ENCODE measurements around the gene ETS1.

The ETS1 gene

GRCh38 chr11:128480066-128480465 is 107.3 kb downstream of the ETS1 start:
- no peak for DNase-seq (ENCODE audit: low read depth)

DNA sequence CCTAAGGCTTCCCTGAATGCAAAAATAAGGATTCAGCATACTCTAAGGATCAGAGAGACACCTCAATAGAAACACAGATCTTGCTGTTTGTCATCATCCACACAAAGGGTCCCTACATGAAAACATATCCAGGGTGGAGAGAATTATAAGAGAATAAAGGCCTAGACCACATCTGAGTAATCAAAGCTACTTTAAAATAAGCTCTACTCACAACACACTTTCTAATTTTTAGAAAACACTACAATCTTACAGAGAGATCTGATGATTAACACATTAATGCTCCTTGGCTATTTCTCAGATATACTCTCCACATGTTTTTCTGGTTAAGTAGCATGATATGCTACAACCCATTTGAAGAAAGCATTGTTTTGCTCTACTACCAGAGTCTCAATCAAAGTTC is 108.2 kb downstream of the ETS1 start:
- DNase-seq (ENCODE audit: low read depth), result no peak

GRCh38 chr11:128478305-128478704 is 109.1 kb downstream of the ETS1 start:
- no peak for DNase-seq (ENCODE audit: low read depth)

- no peak for DNase-seq (ENCODE audit: low read depth)
Observed at GRCh38 chr11:128477811-128478210, 109.5 kb downstream of the ETS1 start.

DNA sequence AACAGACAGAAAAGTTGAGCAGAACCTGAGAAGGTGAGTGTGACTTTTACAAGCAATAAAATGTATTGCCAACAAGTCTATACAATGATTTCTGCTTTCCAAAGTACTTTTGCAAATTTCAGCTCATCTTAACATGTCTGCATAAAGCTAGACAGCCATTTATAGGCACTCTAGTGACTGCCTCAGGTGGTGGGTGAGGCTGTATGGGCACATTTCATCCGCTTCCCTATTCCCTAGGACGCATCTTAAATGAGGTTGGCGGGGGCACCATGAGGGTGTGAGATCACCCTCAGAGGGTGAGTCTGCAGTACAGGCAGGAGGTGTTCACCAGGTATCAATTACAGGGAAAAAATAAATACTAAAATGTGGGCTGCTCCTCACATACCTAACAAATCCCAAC is 110.1 kb downstream of the ETS1 start:
- no peak for DNase-seq (ENCODE audit: low read depth)

- no peak for DNase-seq (ENCODE audit: low read depth)
Observed at GRCh38 chr11:128476729-128477128, 110.6 kb downstream of the ETS1 start.

DNA sequence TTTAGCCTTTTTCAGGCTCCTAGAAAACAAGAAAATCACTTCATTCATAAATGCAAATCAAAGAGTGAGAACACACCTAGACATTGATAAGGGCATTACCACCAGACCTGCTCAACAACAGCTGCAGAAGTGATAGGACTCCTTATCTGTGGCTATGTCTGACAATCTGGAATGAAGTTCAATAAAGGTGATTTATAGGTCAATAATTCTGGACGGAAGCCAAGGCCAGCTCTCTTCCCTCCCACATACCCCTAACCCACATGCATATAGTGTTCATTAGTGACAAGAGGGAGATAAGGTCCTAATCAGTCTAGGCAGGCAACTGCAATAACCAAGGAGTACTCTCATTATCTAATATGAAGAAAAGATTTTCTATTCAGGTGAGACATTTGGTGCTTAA is 111.3 kb downstream of the ETS1 start:
- no peak for DNase-seq (ENCODE audit: low read depth)

DNA sequence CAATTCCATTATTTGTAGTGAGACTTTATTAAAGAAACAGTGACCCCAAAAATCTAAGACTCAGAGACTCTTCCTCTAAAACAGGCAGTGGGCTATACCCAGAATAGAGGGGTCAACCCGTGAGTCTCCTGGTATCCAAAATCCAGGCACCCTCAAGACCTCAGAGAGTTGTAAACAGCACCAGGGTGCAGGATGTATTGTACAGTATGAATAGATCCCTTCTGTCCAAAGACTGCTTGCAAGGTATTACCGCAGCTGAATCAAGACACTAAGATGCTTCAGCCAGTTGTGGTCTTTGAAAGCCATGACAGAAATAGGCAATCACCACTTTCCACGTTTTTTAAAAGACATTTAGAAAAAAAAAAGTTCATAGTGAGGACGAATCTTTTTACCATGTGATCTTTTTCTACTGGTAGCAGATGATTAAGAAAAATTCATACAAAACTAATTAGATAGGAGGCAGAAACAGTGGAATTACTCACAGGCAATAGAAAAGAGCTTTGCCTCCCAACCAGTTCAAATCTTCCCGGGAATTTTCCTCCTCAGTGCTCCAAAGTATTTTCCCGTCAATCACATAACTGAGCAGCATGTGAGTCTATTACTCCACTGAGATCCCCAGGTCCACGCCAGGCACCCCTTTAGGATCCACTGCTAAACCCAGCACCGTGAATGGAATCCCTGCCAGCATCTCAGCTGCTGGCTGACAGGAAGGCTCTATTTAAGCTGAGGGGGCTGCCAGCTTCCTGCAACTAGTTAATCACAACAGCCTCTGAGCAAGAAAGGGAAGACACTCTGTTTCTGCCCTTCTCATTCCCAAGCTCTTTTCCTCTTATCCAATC is 113.1 kb downstream of the ETS1 start:
- no peak for DNase-seq (ENCODE audit: low read depth)

GRCh38 chr11:128473636-128474035 is 113.7 kb downstream of the ETS1 start:
- DNase-seq (ENCODE audit: low read depth), result no peak

DNA sequence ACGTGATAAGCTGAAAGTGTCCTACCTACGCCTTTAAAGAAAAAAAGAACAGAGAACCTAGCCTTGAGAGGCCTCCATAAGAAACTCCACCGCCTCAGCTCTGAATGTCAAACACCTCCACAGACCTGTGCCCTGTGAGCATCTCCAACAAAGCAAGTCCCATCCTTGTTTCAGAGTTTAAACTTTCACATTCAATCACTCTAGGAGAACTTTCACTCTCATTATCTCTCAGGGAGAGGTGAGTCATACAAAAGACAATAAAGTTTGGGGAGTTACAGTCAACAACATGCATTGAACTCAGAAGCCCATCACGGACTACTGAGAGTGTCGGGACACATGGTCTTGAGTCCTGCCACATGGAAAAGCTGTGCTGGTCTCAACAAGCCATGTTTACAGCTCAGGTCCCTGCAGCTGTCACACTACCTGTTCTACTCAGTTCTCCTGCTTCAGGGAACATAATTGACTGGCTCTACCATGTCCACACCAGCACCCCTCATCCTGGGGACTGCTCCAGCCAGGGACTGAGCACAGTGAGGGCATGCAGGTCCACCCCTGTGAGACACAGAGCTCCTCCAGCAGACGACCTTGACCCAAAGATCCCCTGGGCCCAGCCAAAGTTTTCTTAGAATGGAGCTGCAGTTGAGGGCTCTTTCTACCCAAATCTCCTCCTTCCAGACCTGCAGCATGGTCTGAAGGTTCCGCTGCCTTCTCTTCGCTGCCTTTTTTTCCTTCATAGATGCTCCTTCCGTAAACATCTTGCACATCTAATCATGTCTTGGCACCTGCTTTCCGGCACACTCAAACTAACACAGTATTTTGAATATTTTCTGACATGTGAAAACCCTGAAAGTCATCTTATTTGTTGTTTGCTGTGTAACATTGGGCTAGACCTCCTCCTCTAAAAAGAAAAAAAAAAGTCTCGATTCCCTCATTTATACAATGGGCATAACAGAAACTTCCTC is 114.9 kb downstream of the ETS1 start:
- DNase-seq (ENCODE audit: low read depth), result no peak

- DNase-seq (ENCODE audit: low read depth), result no peak
Observed at GRCh38 chr11:128471138-128471661, 116.2 kb downstream of the ETS1 start.

DNA sequence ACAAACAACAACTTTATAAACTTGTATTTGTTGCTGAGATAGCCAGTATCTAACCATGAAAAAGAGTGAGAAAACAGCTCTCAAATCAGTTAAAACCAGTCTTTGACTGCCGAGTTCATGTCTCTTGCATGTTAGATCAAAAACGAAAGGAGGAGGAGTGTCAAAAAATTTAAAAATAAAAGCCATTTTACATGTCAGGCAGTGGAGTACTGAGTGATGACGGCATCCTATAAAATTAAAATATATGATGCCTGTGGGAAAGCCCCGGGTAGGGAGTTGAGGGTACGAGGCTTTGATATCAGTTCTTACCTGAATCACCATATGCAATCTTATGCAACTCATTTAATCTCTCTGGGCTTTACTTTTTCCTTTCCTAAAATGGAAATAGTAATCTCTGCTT is 117.3 kb downstream of the ETS1 start:
- no peak for DNase-seq (ENCODE audit: low read depth)

- DNase-seq (ENCODE audit: low read depth), result no peak
Observed at GRCh38 chr11:128469220-128469619, 118.1 kb downstream of the ETS1 start.

- DNase-seq (ENCODE audit: low read depth), result no peak
Observed at GRCh38 chr11:128468111-128468510, 119.2 kb downstream of the ETS1 start.

GRCh38 chr11:128467610-128468041 is 119.7 kb downstream of the ETS1 start:
- DNase-seq (ENCODE audit: low read depth), result peak; percentile 90

DNA sequence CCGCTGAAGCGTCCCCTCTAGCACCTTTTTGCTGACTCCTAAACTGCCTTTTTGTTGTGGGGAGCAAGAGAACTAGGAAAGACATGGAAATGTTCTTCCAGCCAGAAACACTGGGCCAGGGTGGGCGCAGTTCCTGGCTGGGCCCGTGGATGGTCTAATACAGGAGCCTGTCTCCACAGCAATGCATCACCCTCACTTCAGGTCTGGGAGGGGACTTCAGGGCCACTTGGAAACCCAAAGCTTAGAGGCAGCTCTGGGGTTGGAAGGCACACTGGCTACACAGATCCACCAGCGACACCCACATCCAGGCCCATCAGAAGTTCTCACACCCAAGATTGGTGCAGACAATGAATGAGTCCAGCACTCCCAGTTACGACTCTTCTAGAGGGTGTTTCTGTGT is 120.3 kb downstream of the ETS1 start:
- no peak for DNase-seq (ENCODE audit: low read depth)

DNA sequence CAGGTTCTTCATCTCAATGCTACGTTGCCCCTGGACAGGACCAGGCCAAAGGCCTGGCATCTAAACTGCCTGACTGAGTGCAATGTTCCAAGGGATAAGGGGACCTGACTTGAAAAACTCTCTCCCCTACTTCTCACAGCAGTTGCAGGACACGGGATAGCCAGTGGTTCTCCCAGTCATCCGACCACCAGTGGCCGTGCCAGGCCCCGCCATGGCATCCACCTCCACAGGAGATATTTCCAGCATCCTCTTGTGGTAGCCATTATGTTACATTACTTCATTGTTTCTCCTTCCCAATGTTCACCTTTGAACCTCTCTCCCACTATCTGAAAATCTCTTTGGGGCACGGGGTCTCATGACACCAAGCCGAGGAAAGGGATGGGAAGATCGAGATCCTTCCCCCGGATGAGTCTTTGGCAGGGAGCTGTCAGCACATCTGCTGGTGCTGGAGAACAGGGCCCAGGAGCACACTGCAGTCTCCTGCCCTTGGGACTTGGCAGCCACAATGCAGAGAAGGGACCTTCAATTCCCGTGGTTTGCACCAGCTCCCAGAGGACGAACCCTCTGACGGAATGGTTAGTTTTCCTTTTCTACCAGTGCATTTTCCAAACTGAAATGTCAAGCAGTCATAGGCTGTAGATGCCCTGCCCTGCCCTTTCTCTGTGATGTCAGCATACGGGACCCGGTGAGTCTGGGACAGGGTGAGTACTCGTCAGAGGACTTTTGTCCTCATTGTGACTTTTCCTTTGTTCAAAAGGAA is 121.2 kb downstream of the ETS1 start:
- DNase-seq (ENCODE audit: low read depth), result no peak

DNA sequence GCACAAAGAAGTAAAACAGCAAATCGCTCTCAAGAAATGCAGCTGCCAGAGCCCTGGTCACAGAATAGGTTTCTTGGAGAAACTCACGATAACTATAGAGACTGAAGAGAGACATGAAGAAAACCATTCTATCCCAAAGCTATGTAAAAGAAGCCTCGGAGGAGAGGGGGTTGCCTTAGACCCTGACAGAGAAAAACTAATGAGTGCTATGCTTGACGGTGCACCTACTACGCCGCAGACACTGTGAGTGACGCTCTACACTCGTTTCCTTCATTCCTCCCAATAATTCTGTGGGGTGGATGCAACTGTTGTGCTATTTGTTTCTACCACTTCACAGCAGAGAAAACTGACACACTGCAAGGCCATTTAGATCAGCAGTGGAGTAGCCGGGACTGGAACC is 121.8 kb downstream of the ETS1 start:
- DNase-seq (ENCODE audit: low read depth), result no peak

DNA sequence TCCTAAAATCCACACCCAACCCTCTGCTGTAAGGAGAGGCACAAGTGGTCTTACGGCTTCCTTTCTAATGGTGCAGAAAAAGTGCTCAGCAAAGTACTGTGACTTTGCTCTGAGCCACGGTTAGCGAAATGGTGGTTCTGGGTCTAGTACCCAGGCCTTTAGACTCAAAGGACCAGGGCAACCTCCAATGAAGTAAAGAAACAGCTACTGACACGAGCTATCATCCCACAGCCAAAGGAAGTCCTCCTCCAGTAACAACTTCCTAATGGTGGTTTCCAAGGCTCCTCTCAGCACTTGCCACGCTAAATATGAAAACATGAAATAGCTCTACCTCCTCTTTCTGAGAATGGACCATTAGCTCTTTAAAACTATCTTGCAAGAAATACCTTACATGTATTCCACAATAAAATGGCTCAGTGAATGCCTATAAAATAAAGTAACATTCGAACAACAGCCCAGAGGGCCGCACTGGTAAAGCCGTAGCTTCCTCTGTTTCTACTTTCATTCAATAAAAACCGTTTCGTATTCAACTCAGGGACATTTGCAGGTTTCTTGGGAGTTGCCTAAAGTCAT is 122.4 kb downstream of the ETS1 start:
- no peak for DNase-seq (ENCODE audit: low read depth)

DNA sequence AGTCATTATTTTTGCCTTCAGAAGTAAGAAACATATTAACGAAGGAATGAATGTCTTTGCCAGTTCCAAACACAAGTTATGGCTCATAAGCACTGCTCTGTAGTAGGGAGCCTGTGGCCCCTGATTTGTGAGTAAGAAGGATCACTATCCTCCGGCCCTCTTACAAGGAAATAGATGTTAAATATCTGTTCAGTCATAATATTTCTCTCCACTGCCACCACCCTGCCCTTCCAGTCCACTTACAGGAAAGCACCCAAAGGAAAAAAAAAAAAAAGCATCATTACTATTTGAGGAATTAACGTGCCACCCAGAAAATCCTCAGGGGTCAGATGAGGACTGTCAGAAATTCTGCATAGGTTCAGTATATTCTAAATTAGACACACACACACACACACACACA is 123.4 kb downstream of the ETS1 start:
- no peak for DNase-seq (ENCODE audit: low read depth)

DNA sequence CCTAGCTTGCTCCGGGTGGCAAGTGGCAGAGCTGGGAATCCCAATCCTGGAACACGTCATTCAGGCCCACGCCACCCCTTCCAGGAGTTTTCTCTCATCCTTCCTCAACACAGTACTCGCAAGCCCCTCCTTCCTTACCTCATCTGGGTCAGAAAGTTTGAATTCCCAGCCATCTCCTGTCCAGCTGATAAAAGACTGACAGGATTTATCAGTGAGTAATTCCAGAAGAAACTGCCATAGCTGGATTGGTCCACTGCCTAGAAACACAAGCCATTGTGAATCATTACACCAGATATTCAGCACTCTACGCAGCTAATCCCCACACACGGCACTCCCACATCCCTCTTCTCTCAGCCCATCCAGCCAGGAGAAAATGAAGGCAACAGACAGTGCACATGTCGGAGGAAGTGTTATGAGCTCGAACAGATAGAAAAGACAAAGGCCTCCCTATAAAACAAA is 124.0 kb downstream of the ETS1 start:
- DNase-seq (ENCODE audit: low read depth), result peak; percentile 30

DNA sequence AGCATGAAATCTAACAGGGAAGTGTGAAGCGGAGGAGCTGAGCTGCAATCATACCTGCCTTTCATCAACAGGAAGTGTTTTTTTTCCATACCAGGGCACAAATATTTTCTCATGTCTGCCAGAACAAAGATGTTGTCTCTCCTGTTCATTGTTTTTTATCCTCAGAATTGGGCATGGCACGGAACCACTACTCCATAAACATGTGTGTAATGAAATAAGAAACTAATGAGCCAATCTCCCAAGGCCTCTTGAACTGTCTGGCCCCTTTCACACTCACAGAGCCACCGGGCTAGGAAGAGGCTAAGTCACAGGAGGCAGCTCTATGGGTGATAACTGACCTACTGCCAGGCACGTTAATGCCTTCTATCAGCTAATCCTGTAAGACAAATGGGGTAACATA is 124.4 kb downstream of the ETS1 start:
- DNase-seq (ENCODE audit: low read depth), result no peak
